Endothelial cell of umbilical vein (primary cell): ENCODE measurements around the gene GNAO1. TPM values are rescaled to one million over a fixed set of nuclear protein-coding genes. Genes with fewer than 3 reads are reported as not detected.

Source experiments
- BruUV-seq: library from RNA; stranded (reverse); fragments of 400-500 nt; replicated peaks from 2 replicates; lab custom pipeline; 2021; lab: Mats Ljungman, UMichigan
- CTCF ChIA-PET: fragments of 300-600, 350-600 bp; sonication (Branson Sonifier 250); formaldehyde crosslinking; loops from one replicate; lab custom pipeline; 2021; ENCODE audit warnings: antibody characterized with exemption, inconsistent platforms; lab: Charles Lee
- POLR2A ChIA-PET: fragments of 300-600, 350-600 bp; sonication (Branson Sonifier 250); formaldehyde crosslinking; loops from one replicate; lab custom pipeline; 2021; ENCODE audit warnings: antibody characterized with exemption, inconsistent platforms; lab: Charles Lee
- DNase-seq: peaks from one replicate; pipeline ENCODE4 v3.0.0-alpha.2; 2011; ENCODE audit warnings: low read depth, low spot score
- FAIRE-seq: peaks from 2 replicates; lab custom pipeline; 2011; peaks lifted over from hg19 to GRCh38; lab: Jason Lieb, UNC
- H2AFZ ChIP-seq: 2 replicates; pipeline ENCODE4 v1.6.0; 2012; ENCODE audit warnings: low read depth, low read length, control low read depth, inconsistent platforms
- H3K27ac ChIP-seq: 2 replicates; pipeline ENCODE4 v1.5.1; 2011; ENCODE audit warnings: low read depth, mild to moderate bottlenecking, control low read depth, low read length, moderate library complexity; ENCODE audit not compliant: insufficient read depth
- H3K27me3 ChIP-seq, 2 experiments: 2 replicates each; pipeline versions ENCODE4 v1.6.0 to v1.6.1; 2011; ENCODE audit warnings: low read length in 2 of 2, mixed read lengths in 1 of 2; ENCODE audit not compliant: control insufficient read depth in 2 of 2, insufficient read depth in 2 of 2
- H3K36me3 ChIP-seq, 2 experiments: 2 replicates in 1 of 2; 3 replicates in 1 of 2; pipeline ENCODE4 v1.5.1; 2011; ENCODE audit warnings: low read length in 2 of 2, mild to moderate bottlenecking in 1 of 2, moderate library complexity in 1 of 2; ENCODE audit not compliant: control insufficient read depth in 2 of 2, insufficient read depth in 2 of 2; ENCODE audit errors: extremely low read depth in 1 of 2
- H3K4me1 ChIP-seq: 3 replicates; pipeline ENCODE4 v1.5.1; 2011; ENCODE audit warnings: mild to moderate bottlenecking, low read length; ENCODE audit not compliant: control insufficient read depth, insufficient read depth; ENCODE audit errors: extremely low read depth
- H3K4me2 ChIP-seq: 2 replicates; pipeline ENCODE4 v1.6.1; 2011; ENCODE audit warnings: low read length, control low read depth, mixed read lengths; ENCODE audit not compliant: insufficient read depth
- H3K4me3 ChIP-seq, 3 experiments: fragments of 200-600 bp in 1 of 3; sonication (generic), shearing (Covaris generic) in 1 of 3; replicated peaks in 1 of 3; 2 replicates each; pipeline ENCODE4 v1.5.1; 2011 to 2016; ENCODE audit warnings: control low read depth in 3 of 3, low read length in 3 of 3, mild to moderate bottlenecking in 2 of 3, inconsistent platforms in 1 of 3, low read depth in 1 of 3, moderate library complexity in 1 of 3; ENCODE audit not compliant: insufficient read depth in 1 of 3
- H3K79me2 ChIP-seq: 2 replicates; pipeline ENCODE4 v1.6.0; 2012; ENCODE audit warnings: low read length, inconsistent platforms; ENCODE audit not compliant: control insufficient read depth, insufficient read depth
- H3K9ac ChIP-seq: replicated peaks from 2 replicates; pipeline ENCODE3; 2011; ENCODE audit warnings: low read length, control low read depth; ENCODE audit not compliant: insufficient read depth; ENCODE audit errors: extremely low read depth
- H3K9me1 ChIP-seq: replicated peaks from 3 replicates; pipeline ENCODE4 v1.6.0; 2011; ENCODE audit warnings: mild to moderate bottlenecking, low read length; ENCODE audit not compliant: control insufficient read depth, insufficient read depth; ENCODE audit errors: extremely low read depth
- H3K9me3 ChIP-seq: replicated peaks from 2 replicates; pipeline ENCODE4 v1.5.1; 2012; ENCODE audit warnings: low read length, inconsistent platforms; ENCODE audit not compliant: control insufficient read depth, insufficient read depth
- H4K20me1 ChIP-seq: replicated peaks from 2 replicates; pipeline ENCODE3; 2011; ENCODE audit warnings: mild to moderate bottlenecking, low read length; ENCODE audit not compliant: control insufficient read depth, insufficient read depth; ENCODE audit errors: extremely low read depth
- CTCF ChIP-seq, 2 donors: IDR thresholded peaks; 1 replicate in 1 of 2; 2 replicates in 1 of 2; pipeline ENCODE4 v1.5.1; 2011; ENCODE audit warnings: low read length in 2 of 2, mild to moderate bottlenecking in 2 of 2, moderate library complexity in 2 of 2, control low read depth in 1 of 2, inconsistent platforms in 1 of 2, low read depth in 1 of 2; ENCODE audit not compliant: insufficient read depth in 1 of 2; ENCODE audit errors: extremely low read depth in 1 of 2
- EZH2 ChIP-seq: IDR thresholded peaks from 2 replicates; pipeline ENCODE4 v1.6.1; 2012; ENCODE audit warnings: borderline replicate concordance, low read depth, mild to moderate bottlenecking, moderate library complexity, low read length, inconsistent platforms; ENCODE audit not compliant: severe bottlenecking
- FOS ChIP-seq: IDR thresholded peaks from 2 replicates; pipeline ENCODE4 v1.6.1; 2011; ENCODE audit warnings: mild to moderate bottlenecking, low read length, moderate library complexity, borderline replicate concordance; ENCODE audit not compliant: insufficient read depth
- GATA2 ChIP-seq: IDR thresholded peaks from 2 replicates; pipeline ENCODE4 v1.7.0; 2011; ENCODE audit warnings: low read depth, mild to moderate bottlenecking, moderate library complexity, mixed read lengths, low read length; ENCODE audit not compliant: insufficient read length, insufficient read depth
- JUN ChIP-seq: IDR thresholded peaks from 2 replicates; pipeline ENCODE4 v1.6.1; 2011; ENCODE audit warnings: borderline replicate concordance, low read depth; ENCODE audit not compliant: insufficient read length, insufficient read depth
- MAX ChIP-seq: IDR thresholded peaks from 2 replicates; pipeline ENCODE4 v1.6.1; 2011; ENCODE audit not compliant: insufficient read depth, insufficient read length
- MYC ChIP-seq: IDR thresholded peaks from one replicate; pipeline ENCODE4 v1.6.1; 2011; ENCODE audit warnings: mild to moderate bottlenecking, low read depth, low read length
- POLR2A ChIP-seq: IDR thresholded peaks from 2 replicates; pipeline ENCODE4 v1.6.1; 2012; ENCODE audit warnings: low read depth, mild to moderate bottlenecking, control low read depth, low read length
- POLR2AphosphoS5 ChIP-seq: IDR thresholded peaks from 2 replicates; pipeline ENCODE4 v1.6.1; 2012; ENCODE audit warnings: low read depth, mild to moderate bottlenecking, control low read depth, low read length, moderate library complexity; ENCODE audit not compliant: insufficient read depth
- dilution Hi-C: fragments of 300-500 bp; cut with MboI; formaldehyde crosslinking; loops from one replicate; pipeline ENCODE4 v1.15.0; 2019; ENCODE audit warnings: low sequenced_read_pairs; ENCODE audit not compliant: extremely low pct_ligation_motif_present
- intact Hi-C: fragments of 100-400 bp; cut with micrococcal nuclease; formaldehyde crosslinking; loops from one replicate; pipeline ENCODE4 v1.10.0; 2022
- polyA plus RNA-seq, 4 experiments: library from polyadenylated mRNA; depleted of rRNA in 3 of 4; stranded (reverse) in 3 of 4; unstranded in 1 of 4; fragments of >200 nt; gene quantifications; 2 replicates each; pipeline versions ENCODE4 v1.2.1 to v1.2.3, GENCODE V29; 2011 to 2012; ENCODE audit warnings: missing spikeins in 1 of 4
- total RNA-seq: library from RNA; stranded (reverse); gene quantifications from 2 replicates; pipeline ENCODE4 v1.2.3, GENCODE V29; 2021

The GNAO1 gene
- total and polyA plus RNA-seq, 2 donors (not counting 3 experiments of a cell fraction or from before 2014, with no cell fraction given), result not detected

GRCh38 chr16:56319376-56319775 is 128.1 kb downstream of the GNAO1 start:
- Histone ChIP-seq H3K4me2 (no peak overlapping the region), H3K4me3 (no peak overlapping the region), H2AFZ (no peak overlapping the region), H3K36me3 (no peaks in the 10 kb centered on the region), H3K27me3 (peaks cover 4 to 6% of the 10 kb centered on the region in 2 experiments), H3K27ac (no peak overlapping the region), H3K4me1 (no peaks in the 10 kb centered on the region), H3K9me1 (no peaks in the 10 kb centered on the region), H4K20me1 (no peaks in the 10 kb centered on the region), H3K79me2 (no peaks in the 10 kb centered on the region), H3K9me3 (no peaks in the 10 kb centered on the region), H3K9ac (no peak overlapping the region)
- POLR2A ChIA-PET, result no interaction called here
- CTCF ChIA-PET, result interaction anchor here (1.3 to 6.6 kb wide), 9 partner anchors 10 to 855 kb away, joined by 3 to 166 read pairs (median 12); no protein-coding TSS in a partner anchor
- TF ChIP-seq JUN (no peak), FOS (no peak), GATA2 (no peak), CTCF (IDR thresholded peaks at IDR 0.05; ENCODE audit: extremely low read depth in 1 of 2, insufficient read depth in 1 of 2, low read depth in 1 of 2, low read length in 2 of 2) (no peak), POLR2A (no peak), MYC (no peak), POLR2AphosphoS5 (no peak), MAX (no peak), EZH2 (no peak)
- intact Hi-C loops (loop anchor here (2.0 to 10.0 kb wide), 4 partner anchors 37 to 475 kb away; partner anchors contain the start of gene GNAO1), dilution Hi-C loops (no loop called here)
- FAIRE-seq (no peak), DNase-seq (no peak)
- no TSS peak for BruUV-seq
